Measurements from ENCODE around the gene DOK5.
A peak's percentile ranks its signal among the peaks of the same experiment; 100 is the strongest.

The DOK5 gene

GRCh38 chr20:54608943-54609342 is 133.6 kb downstream of the DOK5 start:
- H3K36me3 ChIP-seq (ENCODE audit: control insufficient read depth, insufficient read depth, low read length): no peaks in the 10 kb centered on the region
- 94% methylated on average over 3 of the region's 5 CpGs; no CpG with 5 or more reads in 1 of the 2 experiments for WGBS, 2 experiments (ENCODE audit: insufficient coverage in 2 of 2)

GRCh38 chr20:54611708-54612412 is 136.5 kb downstream of the DOK5 start:
- Histone ChIP-seq H3K9me3 (ENCODE audit: control insufficient read depth, low read length) (no peaks in the 10 kb centered on the region), H3K4me3 (ENCODE audit: extremely low read depth, insufficient read depth, low read length, poor library complexity, severe bottlenecking) (no peak overlapping the region), H3K27ac (ENCODE audit: low read depth, low read length, severe bottlenecking) (no peak overlapping the region), H3K4me1 (ENCODE audit: control insufficient read depth, insufficient read depth, low read length, poor library complexity, severe bottlenecking) (no peaks in the 10 kb centered on the region), H3K36me3 (ENCODE audit: control insufficient read depth, insufficient read depth, low read length) (no peaks in the 10 kb centered on the region)
- WGBS, 2 experiments (ENCODE audit: insufficient coverage in 2 of 2): 89% methylated on average over 9 to 10 of the region's 10 CpGs

More at GRCh38 chr20:54608943-54609342, 133.6 kb downstream of the DOK5 start:
- H3K9me3 ChIP-seq (ENCODE audit: control insufficient read depth, low read length): no peaks in the 10 kb centered on the region
- H3K27ac ChIP-seq (ENCODE audit: low read depth, low read length, severe bottlenecking): no peak overlapping the region
- no peaks in the 10 kb centered on the region for H3K4me1 ChIP-seq (ENCODE audit: control insufficient read depth, insufficient read depth, low read length, poor library complexity, severe bottlenecking)
- no peak overlapping the region for H3K4me3 ChIP-seq (ENCODE audit: extremely low read depth, insufficient read depth, low read length, poor library complexity, severe bottlenecking)

- Histone ChIP-seq H3K4me1 (ENCODE audit: control insufficient read depth, insufficient read depth, low read length, poor library complexity, severe bottlenecking) (peaks cover 6% of the 10 kb centered on the region), H3K27ac (ENCODE audit: low read depth, low read length, severe bottlenecking) (no peak overlapping the region), H3K36me3 (ENCODE audit: control insufficient read depth, insufficient read depth, low read length) (no peaks in the 10 kb centered on the region), H3K4me3 (ENCODE audit: extremely low read depth, insufficient read depth, low read length, poor library complexity, severe bottlenecking) (no peak overlapping the region), H3K9me3 (ENCODE audit: control insufficient read depth, low read length) (no peaks in the 10 kb centered on the region)
- WGBS, 2 experiments (ENCODE audit: insufficient coverage in 2 of 2): 93 to 100% methylated on average over 1 to 5 of the region's 6 CpGs
Observed at GRCh38 chr20:54618412-54618811, 143.0 kb downstream of the DOK5 start.

- 87 to 95% methylated on average over 6 to 7 of the region's 7 CpGs for WGBS, 2 experiments (ENCODE audit: insufficient coverage in 2 of 2)
- Histone ChIP-seq H3K4me3 (ENCODE audit: extremely low read depth, insufficient read depth, low read length, poor library complexity, severe bottlenecking) (no peak overlapping the region), H3K36me3 (ENCODE audit: control insufficient read depth, insufficient read depth, low read length) (no peaks in the 10 kb centered on the region), H3K9me3 (ENCODE audit: control insufficient read depth, low read length) (no peaks in the 10 kb centered on the region), H3K4me1 (ENCODE audit: control insufficient read depth, insufficient read depth, low read length, poor library complexity, severe bottlenecking) (peaks cover 7% of the 10 kb centered on the region), H3K27ac (ENCODE audit: low read depth, low read length, severe bottlenecking) (no peak overlapping the region)
Observed at GRCh38 chr20:54619181-54619580, 143.8 kb downstream of the DOK5 start.

- Histone ChIP-seq H3K4me1 (ENCODE audit: control insufficient read depth, insufficient read depth, low read length, poor library complexity, severe bottlenecking) (peaks cover 12% of the 10 kb centered on the region), H3K36me3 (ENCODE audit: control insufficient read depth, insufficient read depth, low read length) (no peaks in the 10 kb centered on the region), H3K4me3 (ENCODE audit: extremely low read depth, insufficient read depth, low read length, poor library complexity, severe bottlenecking) (no peak overlapping the region), H3K9me3 (ENCODE audit: control insufficient read depth, low read length) (no peaks in the 10 kb centered on the region), H3K27ac (ENCODE audit: low read depth, low read length, severe bottlenecking) (no peak overlapping the region)
- no CpG with 5 or more reads among the region's 3 CpGs for WGBS, 2 experiments (ENCODE audit: insufficient coverage in 2 of 2)
Observed at GRCh38 chr20:54619682-54620081, 144.3 kb downstream of the DOK5 start.

- no peaks in the 10 kb centered on the region for H3K36me3 ChIP-seq (ENCODE audit: control insufficient read depth, insufficient read depth, low read length)
- H3K4me1 ChIP-seq (ENCODE audit: control insufficient read depth, insufficient read depth, low read length, poor library complexity, severe bottlenecking): peaks cover 16% of the 10 kb centered on the region
- H3K4me3 ChIP-seq (ENCODE audit: extremely low read depth, insufficient read depth, low read length, poor library complexity, severe bottlenecking): no peak overlapping the region
- H3K27ac ChIP-seq (ENCODE audit: low read depth, low read length, severe bottlenecking): no peak overlapping the region
- WGBS, 2 experiments (ENCODE audit: insufficient coverage in 2 of 2): 89 to 94% methylated on average over 5 of the region's 5 CpGs
- H3K9me3 ChIP-seq (ENCODE audit: control insufficient read depth, low read length): no peaks in the 10 kb centered on the region
Observed at GRCh38 chr20:54620611-54621010, 145.2 kb downstream of the DOK5 start.

GRCh38 chr20:54622333-54623295 is 147.2 kb downstream of the DOK5 start:
- Histone ChIP-seq H3K36me3 (ENCODE audit: control insufficient read depth, insufficient read depth, low read length) (no peaks in the 10 kb centered on the region), H3K9me3 (ENCODE audit: control insufficient read depth, low read length) (no peaks in the 10 kb centered on the region), H3K4me3 (ENCODE audit: extremely low read depth, insufficient read depth, low read length, poor library complexity, severe bottlenecking) (no peak overlapping the region), H3K27ac (ENCODE audit: low read depth, low read length, severe bottlenecking) (no peak overlapping the region), H3K4me1 (ENCODE audit: control insufficient read depth, insufficient read depth, low read length, poor library complexity, severe bottlenecking) (peaks cover 16% of the 10 kb centered on the region)
- 88 to 98% methylated on average over 16 to 17 of the region's 20 CpGs for WGBS, 2 experiments (ENCODE audit: insufficient coverage in 2 of 2)

GRCh38 chr20:54623991-54624569 is 148.7 kb downstream of the DOK5 start:
- Histone ChIP-seq H3K4me3 (ENCODE audit: extremely low read depth, insufficient read depth, low read length, poor library complexity, severe bottlenecking) (no peak overlapping the region), H3K27ac (ENCODE audit: low read depth, low read length, severe bottlenecking) (peak overlapping the region; percentile 58), H3K9me3 (ENCODE audit: control insufficient read depth, low read length) (no peaks in the 10 kb centered on the region), H3K4me1 (ENCODE audit: control insufficient read depth, insufficient read depth, low read length, poor library complexity, severe bottlenecking) (peaks cover 15% of the 10 kb centered on the region), H3K36me3 (ENCODE audit: control insufficient read depth, insufficient read depth, low read length) (no peaks in the 10 kb centered on the region)
- WGBS, 2 experiments (ENCODE audit: insufficient coverage in 2 of 2): 78 to 82% methylated on average over 2 to 4 of the region's 5 CpGs

- peak overlapping the region; percentile 58 for H3K27ac ChIP-seq (ENCODE audit: low read depth, low read length, severe bottlenecking)
- H3K4me3 ChIP-seq (ENCODE audit: extremely low read depth, insufficient read depth, low read length, poor library complexity, severe bottlenecking): no peak overlapping the region
- 46 to 56% methylated on average over 3 to 5 of the region's 7 CpGs for WGBS, 2 experiments (ENCODE audit: insufficient coverage in 2 of 2)
Observed at GRCh38 chr20:54624706-54625390, 149.5 kb downstream of the DOK5 start.

GRCh38 chr20:54625497-54625896 is 150.1 kb downstream of the DOK5 start:
- Histone ChIP-seq H3K9me3 (ENCODE audit: control insufficient read depth, low read length) (no peaks in the 10 kb centered on the region), H3K4me3 (ENCODE audit: extremely low read depth, insufficient read depth, low read length, poor library complexity, severe bottlenecking) (no peak overlapping the region), H3K27ac (ENCODE audit: low read depth, low read length, severe bottlenecking) (no peak overlapping the region), H3K4me1 (ENCODE audit: control insufficient read depth, insufficient read depth, low read length, poor library complexity, severe bottlenecking) (peaks cover 10% of the 10 kb centered on the region), H3K36me3 (ENCODE audit: control insufficient read depth, insufficient read depth, low read length) (no peaks in the 10 kb centered on the region)
- no CpG with 5 or more reads among the region's 1 CpG for WGBS, 2 experiments (ENCODE audit: insufficient coverage in 2 of 2)

More at GRCh38 chr20:54624706-54625390, 149.5 kb downstream of the DOK5 start:
- Histone ChIP-seq H3K36me3 (ENCODE audit: control insufficient read depth, insufficient read depth, low read length) (no peaks in the 10 kb centered on the region), H3K9me3 (ENCODE audit: control insufficient read depth, low read length) (no peaks in the 10 kb centered on the region), H3K4me1 (ENCODE audit: control insufficient read depth, insufficient read depth, low read length, poor library complexity, severe bottlenecking) (peaks cover 10% of the 10 kb centered on the region)
